ENCODE results near the gene MITF.

- TF ChIP-seq POLR2AphosphoS5 (IDR thresholded peaks at IDR 0.05; ENCODE audit: low read depth, low read length): no peak
- no peak for TF ChIP-seq SPI1 (IDR thresholded peaks at IDR 0.05; ENCODE audit: low read depth, low read length)
Measured at GRCh38 chr3:69879051-69879450, 139.8 kb downstream of the MITF start.

Measured in GM12891 (cell line).